ENCODE data around the gene DNAH6. TPM values are rescaled to one million over a fixed set of nuclear protein-coding genes. Genes with fewer than 3 reads are reported as not detected.
A peak's percentile ranks its signal among the peaks of the same experiment; 100 is the strongest.
"Not testable (repeated sequence)": the region's sequence is repeated elsewhere in the genome, so short reads cannot be mapped to it uniquely, and the experiment has no call there.

Gene DNAH6
- total RNA-seq, result 0.51 TPM

- peak; percentile 98 for DNase-seq
Measured at GRCh38 chr2:84516234-84516986, at the start of gene DNAH6. DNAH6 (plus strand) TSS chr2:84516498; CDS start chr2:84517827, 1,329 bp downstream.

GRCh38 chr2:84467389-84467788, 48.9 kb upstream of the DNAH6 start:
- no peak for DNase-seq

- DNase-seq, result not testable (repeated sequence)
Measured at GRCh38 chr2:84472423-84472822, 43.9 kb upstream of the DNAH6 start.

- no peak for DNase-seq
Measured at GRCh38 chr2:84472856-84473565, 43.3 kb upstream of the DNAH6 start.

GRCh38 chr2:84474176-84474575, 42.1 kb upstream of the DNAH6 start:
- no peak for DNase-seq

GRCh38 chr2:84477886-84478285, 38.4 kb upstream of the DNAH6 start:
- no peak for DNase-seq

GRCh38 chr2:84478867-84479266, 37.4 kb upstream of the DNAH6 start:
- no peak for DNase-seq

GRCh38 chr2:84481702-84482101, 34.6 kb upstream of the DNAH6 start:
- no peak for DNase-seq

- DNase-seq, result no peak
Measured at GRCh38 chr2:84482603-84483002, 33.7 kb upstream of the DNAH6 start.

- no peak for DNase-seq
Measured at GRCh38 chr2:84483320-84483719, 33.0 kb upstream of the DNAH6 start.

- peak; percentile 77 for DNase-seq
Measured at GRCh38 chr2:84486441-84487115, 29.7 kb upstream of the DNAH6 start.

- no peak for DNase-seq
Measured at GRCh38 chr2:84487298-84487996, 28.9 kb upstream of the DNAH6 start.

- DNase-seq, result no peak
Measured at GRCh38 chr2:84491256-84491655, 25.0 kb upstream of the DNAH6 start.

GRCh38 chr2:84491741-84492140, 24.6 kb upstream of the DNAH6 start:
- DNase-seq, result no peak

- DNase-seq, result no peak
Measured at GRCh38 chr2:84492571-84492970, 23.7 kb upstream of the DNAH6 start.

GRCh38 chr2:84493514-84493913, 22.8 kb upstream of the DNAH6 start:
- no peak for DNase-seq

GRCh38 chr2:84494070-84494469, 22.2 kb upstream of the DNAH6 start:
- DNase-seq, result no peak

- DNase-seq, result peak; percentile 82
Measured at GRCh38 chr2:84495539-84496146, 20.7 kb upstream of the DNAH6 start.

- no peak for DNase-seq
Measured at GRCh38 chr2:84496386-84496785, 19.9 kb upstream of the DNAH6 start.

GRCh38 chr2:84497285-84497684, 19.0 kb upstream of the DNAH6 start:
- no peak for DNase-seq

GRCh38 chr2:84498150-84498799, 18.0 kb upstream of the DNAH6 start:
- no peak for DNase-seq

GRCh38 chr2:84511024-84511423, 5.3 kb upstream of the DNAH6 start:
- not testable (repeated sequence) for DNase-seq
